Kidney (tissue), 14 donors: ENCODE results near the gene SLC9A2. TPM values are rescaled to one million over a fixed set of nuclear protein-coding genes. Genes with fewer than 3 reads are reported as not detected.

ENCODE experiments used
- DNase-seq, 5 donors: peaks; one replicate each; pipeline ENCODE4 v3.0.0-alpha.2; 2013 to 2020
- FAIRE-seq: peaks from 2 replicates; lab custom pipeline; 2012; peaks lifted over from hg19 to GRCh38; lab: Jason Lieb, UNC
- H3K27ac ChIP-seq, 2 donors: one replicate each; pipeline ENCODE4 v1.7.0; 2013; ENCODE audit warnings: low read depth in 2 of 2, low read length in 2 of 2, inconsistent platforms in 1 of 2
- H3K27me3 ChIP-seq: one replicate; pipeline ENCODE4 v1.7.1; 2013; ENCODE audit warnings: low read length, inconsistent platforms; ENCODE audit not compliant: control insufficient read depth, insufficient read depth
- H3K36me3 ChIP-seq, 3 donors: one replicate each; pipeline versions ENCODE4 v1.7.0 to v1.7.1; 2013; ENCODE audit warnings: low read length in 3 of 3, control low read depth in 1 of 3, inconsistent platforms in 1 of 3; ENCODE audit not compliant: insufficient read depth in 3 of 3, control insufficient read depth in 2 of 3
- H3K4me1 ChIP-seq, 3 donors: one replicate each; pipeline versions ENCODE4 v1.7.0 to v1.7.1; 2013; ENCODE audit warnings: low read length in 3 of 3, inconsistent platforms in 1 of 3, low read depth in 1 of 3; ENCODE audit not compliant: control insufficient read depth in 2 of 3, insufficient read depth in 2 of 3
- H3K4me3 ChIP-seq, 3 donors: one replicate each; pipeline versions ENCODE4 v1.7.0 to v1.8.1; 2013; ENCODE audit warnings: low read length in 3 of 3, control low read depth in 1 of 3, inconsistent platforms in 1 of 3
- H3K9ac ChIP-seq, 3 donors: one replicate each; pipeline versions ENCODE4 v1.7.0 to v1.7.1; 2013; ENCODE audit warnings: low read length in 3 of 3, control low read depth in 1 of 3, inconsistent platforms in 1 of 3
- H3K9me3 ChIP-seq, 3 donors: one replicate each; pipeline versions ENCODE4 v1.7.0 to v1.7.1; 2013; ENCODE audit warnings: low read length in 3 of 3, control low read depth in 1 of 3, inconsistent platforms in 1 of 3; ENCODE audit not compliant: control insufficient read depth in 2 of 3, insufficient read depth in 1 of 3
- intact Hi-C: fragments of 100-400 bp; cut with DNase I; formaldehyde crosslinking; loops from one replicate; pipeline ENCODE4 v1.11.1; 2022
- polyA plus RNA-seq: library from polyadenylated mRNA; stranded (reverse); fragments of 350-450 nt; fragmentation: Illumina TruSeq; extraction: RNeasy Lipid Tissue Mini Kit (QIAGEN cat#74804); gene quantifications from one replicate; pipeline ENCODE4 v1.2.3, GENCODE V29; 2014; ENCODE audit warnings: low read depth, low replicate concordance; ENCODE audit not compliant: insufficient read depth
- total RNA-seq: library from RNA; stranded (reverse); fragmentation: NEBNext Ultra II Directional; extraction: Animal tissue kit (Norgen Biotek cat#: 25700); gene quantifications from one replicate; pipeline ENCODE4 v1.2.1, GENCODE V29; 2021
- TF ChIP-seq, protein P1 (sequence below): IDR thresholded peaks from 3 replicates; pipeline ENCODE4 v1.5.1; 2012; ENCODE audit warnings: mild to moderate bottlenecking, moderate library complexity, borderline replicate concordance; ENCODE audit not compliant: insufficient read depth; ENCODE audit errors: extremely low read depth
- donor health status: control.
- donor health status: control.
- donor health status: control.
- donor health status: control.
- donor health status: control.
- donor health status: DM: yes; HTN: yes; CAD: no.
- donor health status: Normal renal cell carcinoma (clear cell type).

SLC9A2 gene
- total and polyA plus RNA-seq, 2 donors from 2014 or later, result 5.6 to 5.9 TPM

DNA sequence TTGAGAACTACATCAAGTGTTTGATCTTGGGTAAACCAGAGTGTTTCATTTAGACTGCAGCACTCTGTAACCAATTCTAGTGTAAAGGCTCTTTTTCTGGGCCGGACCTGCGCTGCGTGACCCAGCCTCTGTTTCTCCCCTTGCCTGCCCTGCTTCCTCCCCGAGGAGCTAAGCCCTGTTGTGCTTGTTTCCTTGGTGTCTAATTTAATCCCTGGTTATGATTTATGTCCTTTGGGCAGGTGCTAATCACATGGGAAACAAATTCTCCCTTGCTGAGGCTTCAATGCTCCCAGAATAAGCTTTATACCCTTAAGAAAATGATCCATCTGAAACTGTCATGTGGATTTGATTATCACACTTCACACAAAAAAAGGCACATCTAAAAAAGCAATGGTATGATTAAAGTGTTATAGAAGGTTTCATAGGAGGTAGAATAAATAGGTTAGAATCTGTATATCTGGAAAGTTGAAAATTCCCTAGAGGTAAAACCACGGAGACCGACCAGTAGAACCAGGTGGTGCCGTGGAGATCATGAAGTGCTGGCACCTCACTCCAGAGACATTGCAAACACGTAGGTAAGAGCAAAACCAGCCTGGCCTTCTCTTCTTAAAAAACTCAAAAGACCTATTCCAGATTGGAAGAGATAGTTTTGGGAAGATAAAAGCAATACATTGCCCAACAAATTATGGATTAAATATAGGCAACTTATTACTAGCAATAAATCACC lies 31.0 kb upstream of the SLC9A2 start:
- H3K4me3 ChIP-seq, result no peak overlapping the region
- no peaks in the 10 kb centered on the region for H3K27me3 ChIP-seq
- DNase-seq (no peak), FAIRE-seq (no peak)
- TF ChIP-seq, protein P1, sequence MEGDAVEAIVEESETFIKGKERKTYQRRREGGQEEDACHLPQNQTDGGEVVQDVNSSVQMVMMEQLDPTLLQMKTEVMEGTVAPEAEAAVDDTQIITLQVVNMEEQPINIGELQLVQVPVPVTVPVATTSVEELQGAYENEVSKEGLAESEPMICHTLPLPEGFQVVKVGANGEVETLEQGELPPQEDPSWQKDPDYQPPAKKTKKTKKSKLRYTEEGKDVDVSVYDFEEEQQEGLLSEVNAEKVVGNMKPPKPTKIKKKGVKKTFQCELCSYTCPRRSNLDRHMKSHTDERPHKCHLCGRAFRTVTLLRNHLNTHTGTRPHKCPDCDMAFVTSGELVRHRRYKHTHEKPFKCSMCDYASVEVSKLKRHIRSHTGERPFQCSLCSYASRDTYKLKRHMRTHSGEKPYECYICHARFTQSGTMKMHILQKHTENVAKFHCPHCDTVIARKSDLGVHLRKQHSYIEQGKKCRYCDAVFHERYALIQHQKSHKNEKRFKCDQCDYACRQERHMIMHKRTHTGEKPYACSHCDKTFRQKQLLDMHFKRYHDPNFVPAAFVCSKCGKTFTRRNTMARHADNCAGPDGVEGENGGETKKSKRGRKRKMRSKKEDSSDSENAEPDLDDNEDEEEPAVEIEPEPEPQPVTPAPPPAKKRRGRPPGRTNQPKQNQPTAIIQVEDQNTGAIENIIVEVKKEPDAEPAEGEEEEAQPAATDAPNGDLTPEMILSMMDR, result no peak
- no peaks in the 10 kb centered on the region for H3K36me3 ChIP-seq
- no peaks in the 10 kb centered on the region for H3K9me3 ChIP-seq
- H3K4me1 ChIP-seq, result no peaks in the 10 kb centered on the region
- no peak overlapping the region for H3K9ac ChIP-seq
- intact Hi-C loops, result no loop called here
- no peak overlapping the region for H3K27ac ChIP-seq

DNA sequence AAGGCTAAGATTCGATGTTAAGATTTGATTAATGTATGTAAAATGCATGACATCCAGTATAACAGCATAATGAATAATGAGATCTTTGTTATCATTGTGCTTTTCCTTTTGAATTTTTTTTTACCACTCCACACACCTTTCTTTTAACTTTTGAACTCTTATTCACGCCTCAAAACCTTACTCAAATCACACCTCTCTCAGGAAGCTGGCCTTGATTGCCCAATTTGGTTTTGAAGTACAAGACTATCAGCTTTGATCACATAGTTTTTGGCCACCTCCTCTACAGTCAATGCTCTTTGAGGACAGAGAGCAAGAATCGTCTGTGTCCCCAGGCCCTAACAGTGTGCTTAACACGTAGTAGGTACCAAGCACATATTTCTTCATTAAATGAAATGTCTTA lies 29.9 kb upstream of the SLC9A2 start:
- no peak overlapping the region for H3K27ac ChIP-seq
- H3K9ac ChIP-seq, result no peak overlapping the region
- no peaks in the 10 kb centered on the region for H3K4me1 ChIP-seq
- H3K9me3 ChIP-seq, result no peaks in the 10 kb centered on the region
- H3K36me3 ChIP-seq, result no peaks in the 10 kb centered on the region
- H3K4me3 ChIP-seq, result no peak overlapping the region
- DNase-seq (no peak), FAIRE-seq (no peak)
- intact Hi-C loops, result no loop called here
- TF ChIP-seq, protein P1, result no peak
- no peaks in the 10 kb centered on the region for H3K27me3 ChIP-seq

DNA sequence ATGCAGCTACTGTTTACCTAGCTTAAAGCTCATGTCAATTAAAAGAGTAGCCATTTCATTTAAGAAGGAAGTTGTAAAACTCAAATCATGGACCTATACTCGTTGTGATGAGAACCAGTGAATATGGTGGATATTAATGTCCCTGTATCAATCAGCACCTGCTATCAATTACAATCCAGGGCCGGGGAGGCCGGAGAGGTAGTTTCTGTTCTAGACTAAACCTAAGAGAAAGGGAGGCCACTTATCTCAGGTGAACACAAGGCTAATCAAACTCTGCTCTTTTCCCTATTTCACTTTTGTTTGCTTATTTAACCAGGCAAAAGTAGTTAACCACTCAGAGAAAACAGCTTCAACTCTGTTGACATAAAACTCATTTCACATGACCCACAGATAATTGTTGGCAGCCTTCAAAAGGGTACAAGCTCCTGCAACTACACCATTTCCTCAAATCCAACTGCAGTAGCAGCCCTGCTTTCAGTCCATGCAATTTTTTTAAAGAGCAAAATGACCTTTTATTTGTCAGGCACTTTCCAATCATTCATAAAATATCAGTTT lies 27.8 kb upstream of the SLC9A2 start:
- DNase-seq (no peak), FAIRE-seq (no peak)
- Histone ChIP-seq H3K9me3 (no peaks in the 10 kb centered on the region), H3K4me1 (no peaks in the 10 kb centered on the region), H3K27me3 (no peaks in the 10 kb centered on the region), H3K4me3 (no peak overlapping the region), H3K9ac (no peak overlapping the region), H3K27ac (no peak overlapping the region), H3K36me3 (no peaks in the 10 kb centered on the region)
- intact Hi-C loops, result no loop called here
- TF ChIP-seq, protein P1, result no peak
